GM18858 (cell line): ENCODE measurements around the gene MAP4K2.
"Not testable (repeated sequence)": the region's sequence is repeated elsewhere in the genome, so short reads cannot be mapped to it uniquely, and the experiment has no call there.

Experiments
- ATAC-seq: cut with Tn5 transposase; IDR thresholded peaks from one replicate; pipeline ENCODE4 v1.9.1; 2021; ENCODE audit not compliant: unreplicated experiment

Gene MAP4K2

GRCh38 chr11:64803158-64803845 is at the start of gene MAP4K2:
Gene MAP4K2, minus strand, starts transcription at chr11:64803214. Its CDS starts 65 bp downstream, at chr11:64803149.
- ATAC-seq, result no peak

GRCh38 chr11:64851831-64852351 is 48.9 kb upstream of the MAP4K2 start:
- ATAC-seq, result no peak

- peak; percentile 49 for ATAC-seq
These were observed 48.1 kb upstream of the MAP4K2 start for GRCh38 chr11:64850979-64851567.

GRCh38 chr11:64849598-64850356 is 46.8 kb upstream of the MAP4K2 start:
- no peak for ATAC-seq

GRCh38 chr11:64848826-64849597 is 46.0 kb upstream of the MAP4K2 start:
- ATAC-seq, result no peak

- ATAC-seq, result no peak
These were observed 45.3 kb upstream of the MAP4K2 start for GRCh38 chr11:64848214-64848825.

GRCh38 chr11:64846998-64847666 is 44.1 kb upstream of the MAP4K2 start:
- ATAC-seq, result no peak

- ATAC-seq, result not testable (repeated sequence)
These were observed 42.7 kb upstream of the MAP4K2 start for GRCh38 chr11:64845776-64846129.

- ATAC-seq, result no peak
These were observed 42.2 kb upstream of the MAP4K2 start for GRCh38 chr11:64845129-64845775.

- no peak for ATAC-seq
These were observed 41.5 kb upstream of the MAP4K2 start, which contains the start of gene CDC42BPG for GRCh38 chr11:64844330-64845128. Gene CDC42BPG, minus strand, starts transcription at chr11:64844653. Its CDS starts 84 bp downstream, at chr11:64844569.

GRCh38 chr11:64843686-64844329 is 40.8 kb upstream of the MAP4K2 start:
- no peak for ATAC-seq

- ATAC-seq, result no peak
These were observed 40.1 kb upstream of the MAP4K2 start for GRCh38 chr11:64842851-64843685.

GRCh38 chr11:64842366-64842759 is 39.3 kb upstream of the MAP4K2 start:
- no peak for ATAC-seq

GRCh38 chr11:64841592-64842365 is 38.8 kb upstream of the MAP4K2 start:
- ATAC-seq, result no peak

GRCh38 chr11:64839887-64840782 is 37.1 kb upstream of the MAP4K2 start:
- no peak for ATAC-seq

GRCh38 chr11:64839335-64839734 is 36.3 kb upstream of the MAP4K2 start:
- ATAC-seq, result no peak
